A673 (cell line): ENCODE data around the gene CNTD1. TPM values are rescaled to one million over a fixed set of nuclear protein-coding genes. Genes with fewer than 3 reads are reported as not detected.

Experiments
- BruUV-seq: library from RNA; stranded (reverse); fragments of 400-500 nt; replicated peaks from 2 replicates; lab custom pipeline; 2021; lab: Mats Ljungman, UMichigan
- CTCF ChIA-PET: fragments of 300-600 bp; sonication (Branson Sonifier 250); formaldehyde crosslinking; loops from one replicate; lab custom pipeline; 2022; ENCODE audit warnings: antibody characterized with exemption; lab: Charles Lee
- POLR2A ChIA-PET: fragments of 300-600 bp; sonication (Branson Sonifier 250); formaldehyde crosslinking; loops from one replicate; lab custom pipeline; 2022; ENCODE audit warnings: antibody characterized with exemption; ENCODE audit not compliant: low non-redundant PET; lab: Charles Lee
- DNase-seq: peaks from one replicate; pipeline ENCODE4 v3.0.0-alpha.2; 2015; ENCODE audit warnings: low spot score
- H3K27ac ChIP-seq: fragments of 200-600 bp; sonication (generic); 2 replicates; pipeline ENCODE4 v1.5.1; 2016; ENCODE audit warnings: mixed run types, low read depth, mild to moderate bottlenecking, mixed read lengths, antibody characterized with exemption, low read length; ENCODE audit not compliant: poor library complexity, severe bottlenecking
- H3K27me3 ChIP-seq: fragments of 200-600 bp; sonication (generic); replicated peaks from 2 replicates; pipeline ENCODE4 v1.6.1; 2017; ENCODE audit warnings: mixed run types, low read depth, mild to moderate bottlenecking, mixed read lengths, antibody characterized with exemption, low read length; ENCODE audit not compliant: insufficient read depth, poor library complexity
- H3K36me3 ChIP-seq: fragments of 200-600 bp; sonication (generic); 2 replicates; pipeline ENCODE4 v1.6.1; 2016; ENCODE audit warnings: mixed run types, mild to moderate bottlenecking, mixed read lengths, antibody characterized with exemption, low read length; ENCODE audit not compliant: insufficient read depth, poor library complexity, severe bottlenecking
- H3K4me1 ChIP-seq: fragments of 200-600 bp; sonication (generic); 2 replicates; pipeline ENCODE4 v1.6.1; 2017; ENCODE audit warnings: mixed run types, mild to moderate bottlenecking, mixed read lengths, antibody characterized with exemption, low read length; ENCODE audit not compliant: insufficient read depth, poor library complexity, severe bottlenecking
- H3K4me3 ChIP-seq: fragments of 200-600 bp; sonication (generic); 2 replicates; pipeline ENCODE4 v1.5.1; 2016; ENCODE audit warnings: low read depth, mixed run types, mild to moderate bottlenecking, mixed read lengths, low read length; ENCODE audit not compliant: poor library complexity, severe bottlenecking
- H3K9me3 ChIP-seq: fragments of 200-600 bp; sonication (generic); 2 replicates; pipeline ENCODE4 v1.6.1; 2016; ENCODE audit warnings: mixed run types, low read depth, mild to moderate bottlenecking, mixed read lengths, antibody characterized with exemption, low read length; ENCODE audit not compliant: poor library complexity, severe bottlenecking
- EZH2 ChIP-seq: fragments of 200-600 bp; sonication (generic); IDR thresholded peaks from 2 replicates; pipeline ENCODE4 v1.6.1; 2017; ENCODE audit warnings: borderline replicate concordance, low read depth, mild to moderate bottlenecking, mixed read lengths, antibody characterized with exemption, low read length; ENCODE audit not compliant: poor library complexity, severe bottlenecking
- intact Hi-C: fragments of 100-400 bp; cut with micrococcal nuclease; formaldehyde crosslinking; loops from one replicate; pipeline ENCODE4 v1.10.0; 2022; ENCODE audit not compliant: unreplicated experiment
- total RNA-seq: library from RNA; stranded (reverse); gene quantifications from 2 replicates; pipeline ENCODE4 v1.2.3, GENCODE V29; 2021
- TF ChIP-seq, protein P1 (sequence below): fragments of 300-800, 200-600 bp; sonication (generic); conservative IDR thresholded peaks from 2 replicates; pipeline ENCODE4 v1.5.1; 2017; ENCODE audit warnings: low read depth, mild to moderate bottlenecking, antibody characterized with exemption, low read length, moderate library complexity, mixed read lengths

CNTD1 gene
- total RNA-seq, 1 experiment from 2014 or later: not detected

GRCh38 chr17:42844271-42844670, 45.6 kb downstream of the CNTD1 start, which contains the start of gene AOC2:
Gene AOC2 (plus strand): TSS chr17:42844580. CDS start chr17:42844627, 47 bp downstream.
- POLR2A ChIA-PET: interaction anchor here (0.5 to 0.6 kb wide), 2 partner anchors 19 to 437 kb away, joined by 3 to 5 read pairs; no protein-coding TSS in a partner anchor
- TF ChIP-seq EZH2: no peak
- TF ChIP-seq, protein P1, sequence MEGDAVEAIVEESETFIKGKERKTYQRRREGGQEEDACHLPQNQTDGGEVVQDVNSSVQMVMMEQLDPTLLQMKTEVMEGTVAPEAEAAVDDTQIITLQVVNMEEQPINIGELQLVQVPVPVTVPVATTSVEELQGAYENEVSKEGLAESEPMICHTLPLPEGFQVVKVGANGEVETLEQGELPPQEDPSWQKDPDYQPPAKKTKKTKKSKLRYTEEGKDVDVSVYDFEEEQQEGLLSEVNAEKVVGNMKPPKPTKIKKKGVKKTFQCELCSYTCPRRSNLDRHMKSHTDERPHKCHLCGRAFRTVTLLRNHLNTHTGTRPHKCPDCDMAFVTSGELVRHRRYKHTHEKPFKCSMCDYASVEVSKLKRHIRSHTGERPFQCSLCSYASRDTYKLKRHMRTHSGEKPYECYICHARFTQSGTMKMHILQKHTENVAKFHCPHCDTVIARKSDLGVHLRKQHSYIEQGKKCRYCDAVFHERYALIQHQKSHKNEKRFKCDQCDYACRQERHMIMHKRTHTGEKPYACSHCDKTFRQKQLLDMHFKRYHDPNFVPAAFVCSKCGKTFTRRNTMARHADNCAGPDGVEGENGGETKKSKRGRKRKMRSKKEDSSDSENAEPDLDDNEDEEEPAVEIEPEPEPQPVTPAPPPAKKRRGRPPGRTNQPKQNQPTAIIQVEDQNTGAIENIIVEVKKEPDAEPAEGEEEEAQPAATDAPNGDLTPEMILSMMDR: no peak
- DNase-seq: no peak
- intact Hi-C loops: no loop called here
- Histone ChIP-seq H3K4me1 (no peaks in the 10 kb centered on the region), H3K27ac (no peak within 1 kb of the TSS), H3K4me3 (no peak within 1 kb of the TSS), H3K27me3 (no peaks in the 10 kb centered on the region), H3K9me3 (no peaks in the 10 kb centered on the region), H3K36me3 (peaks cover 14% of the 10 kb centered on the region)
- CTCF ChIA-PET: no interaction called here
- BruUV-seq: no TSS peak

- intact Hi-C loops: no loop called here
Measured at GRCh38 chr17:42844761-42845555, 46.3 kb downstream of the CNTD1 start.

DNA sequence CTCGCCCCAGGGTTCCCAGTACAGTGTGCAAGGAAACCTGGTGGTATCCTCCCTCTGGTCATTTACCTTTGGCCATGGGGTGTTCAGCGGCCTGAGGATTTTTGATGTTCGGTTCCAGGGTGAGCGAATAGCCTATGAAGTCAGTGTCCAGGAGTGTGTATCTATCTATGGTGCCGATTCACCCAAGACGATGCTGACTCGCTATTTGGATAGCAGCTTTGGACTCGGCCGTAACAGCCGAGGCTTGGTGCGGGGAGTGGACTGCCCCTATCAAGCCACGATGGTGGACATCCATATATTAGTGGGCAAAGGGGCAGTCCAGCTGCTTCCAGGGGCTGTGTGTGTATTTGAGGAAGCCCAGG, 46.9 kb downstream of the CNTD1 start:
- BruUV-seq: no TSS peak
- Histone ChIP-seq H3K9me3 (no peaks in the 10 kb centered on the region), H3K4me3 (no peak overlapping the region), H3K4me1 (no peaks in the 10 kb centered on the region), H3K27me3 (no peaks in the 10 kb centered on the region), H3K36me3 (peaks cover 11% of the 10 kb centered on the region), H3K27ac (no peak overlapping the region)
- intact Hi-C loops: no loop called here
- no peak for DNase-seq
- POLR2A ChIA-PET: no interaction called here
- CTCF ChIA-PET: no interaction called here
- TF ChIP-seq, protein P1: no peak
- no peak for TF ChIP-seq EZH2

More at GRCh38 chr17:42844761-42845555, 46.3 kb downstream of the CNTD1 start:
- CTCF ChIA-PET: no interaction called here
- TF ChIP-seq, protein P1: no peak
- no peak for TF ChIP-seq EZH2
- H3K27ac ChIP-seq: no peak overlapping the region
- H3K27me3 ChIP-seq: no peaks in the 10 kb centered on the region
- no peaks in the 10 kb centered on the region for H3K4me1 ChIP-seq
- H3K36me3 ChIP-seq: peaks cover 11% of the 10 kb centered on the region
- POLR2A ChIA-PET: no interaction called here
- BruUV-seq: no TSS peak
- H3K4me3 ChIP-seq: no peak overlapping the region
- H3K9me3 ChIP-seq: no peaks in the 10 kb centered on the region
- DNase-seq: no peak
